Measurements from ENCODE around the gene AOPEP.

DNA sequence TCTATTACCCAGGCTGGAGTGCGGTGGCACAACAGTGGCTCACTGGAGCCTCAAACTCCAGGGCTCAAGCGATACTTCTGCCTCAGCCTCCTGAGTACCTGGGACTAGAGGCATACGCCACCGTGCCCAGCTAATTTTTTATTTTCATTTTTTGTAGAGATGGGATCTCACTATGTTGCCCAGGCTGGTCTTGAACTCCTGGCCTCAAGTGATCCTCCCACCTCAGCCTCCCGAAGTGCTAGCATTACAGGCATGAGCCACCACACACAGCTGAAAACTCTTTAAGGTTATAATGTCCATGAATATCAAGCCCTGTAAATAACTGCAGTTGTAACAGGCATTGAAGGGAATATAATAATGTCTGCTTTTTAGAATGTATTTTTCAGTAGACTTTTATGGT is 271.2 kb downstream of the AOPEP start:
- TF ChIP-seq, protein P1, sequence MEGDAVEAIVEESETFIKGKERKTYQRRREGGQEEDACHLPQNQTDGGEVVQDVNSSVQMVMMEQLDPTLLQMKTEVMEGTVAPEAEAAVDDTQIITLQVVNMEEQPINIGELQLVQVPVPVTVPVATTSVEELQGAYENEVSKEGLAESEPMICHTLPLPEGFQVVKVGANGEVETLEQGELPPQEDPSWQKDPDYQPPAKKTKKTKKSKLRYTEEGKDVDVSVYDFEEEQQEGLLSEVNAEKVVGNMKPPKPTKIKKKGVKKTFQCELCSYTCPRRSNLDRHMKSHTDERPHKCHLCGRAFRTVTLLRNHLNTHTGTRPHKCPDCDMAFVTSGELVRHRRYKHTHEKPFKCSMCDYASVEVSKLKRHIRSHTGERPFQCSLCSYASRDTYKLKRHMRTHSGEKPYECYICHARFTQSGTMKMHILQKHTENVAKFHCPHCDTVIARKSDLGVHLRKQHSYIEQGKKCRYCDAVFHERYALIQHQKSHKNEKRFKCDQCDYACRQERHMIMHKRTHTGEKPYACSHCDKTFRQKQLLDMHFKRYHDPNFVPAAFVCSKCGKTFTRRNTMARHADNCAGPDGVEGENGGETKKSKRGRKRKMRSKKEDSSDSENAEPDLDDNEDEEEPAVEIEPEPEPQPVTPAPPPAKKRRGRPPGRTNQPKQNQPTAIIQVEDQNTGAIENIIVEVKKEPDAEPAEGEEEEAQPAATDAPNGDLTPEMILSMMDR (IDR thresholded peaks at IDR 0.05): no peak
- TF ChIP-seq POLR2A (IDR thresholded peaks at IDR 0.05) (no peak), EP300 (IDR thresholded peaks at IDR 0.05) (no peak), POLR2AphosphoS5 (IDR thresholded peaks at IDR 0.05) (no peak)

Data from sigmoid colon (tissue), 4 donors.